HG02678 (cell line): ENCODE results near the gene FAM120AOS.
"Not testable (repeated sequence)": the region's sequence is repeated elsewhere in the genome, so short reads cannot be mapped to it uniquely, and the experiment has no call there.

ENCODE experiments used
- ATAC-seq: cut with Tn5 transposase; IDR thresholded peaks from one replicate; pipeline ENCODE4 v1.9.1; 2021; ENCODE audit warnings: mild to moderate bottlenecking, moderate library complexity; ENCODE audit not compliant: unreplicated experiment

FAM120AOS gene

GRCh38 chr9:93440896-93441580, 12.3 kb downstream of the FAM120AOS start:
- no peak for ATAC-seq

GRCh38 chr9:93439301-93439700, 14.1 kb downstream of the FAM120AOS start:
- ATAC-seq, result not testable (repeated sequence)

GRCh38 chr9:93437996-93438395, 15.4 kb downstream of the FAM120AOS start:
- ATAC-seq, result no peak

- no peak for ATAC-seq
Measured at GRCh38 chr9:93436655-93437407, 16.6 kb downstream of the FAM120AOS start.

- ATAC-seq, result no peak
Measured at GRCh38 chr9:93436218-93436617, 17.2 kb downstream of the FAM120AOS start.

GRCh38 chr9:93435386-93435785, 18.0 kb downstream of the FAM120AOS start:
- ATAC-seq, result no peak

- ATAC-seq, result no peak
Measured at GRCh38 chr9:93434056-93434455, 19.3 kb downstream of the FAM120AOS start.

GRCh38 chr9:93432964-93433363, 20.4 kb downstream of the FAM120AOS start:
- ATAC-seq, result no peak

GRCh38 chr9:93431539-93432105, 21.8 kb downstream of the FAM120AOS start:
- no peak for ATAC-seq

GRCh38 chr9:93427655-93428379, 25.6 kb downstream of the FAM120AOS start:
- no peak for ATAC-seq

GRCh38 chr9:93422977-93423616, 30.3 kb downstream of the FAM120AOS start:
- no peak for ATAC-seq

GRCh38 chr9:93419023-93419422, 34.4 kb downstream of the FAM120AOS start:
- no peak for ATAC-seq

GRCh38 chr9:93417538-93417937, 35.8 kb downstream of the FAM120AOS start:
- no peak for ATAC-seq

GRCh38 chr9:93416530-93417235, 36.7 kb downstream of the FAM120AOS start:
- no peak for ATAC-seq

- no peak for ATAC-seq
Measured at GRCh38 chr9:93415176-93415690, 38.1 kb downstream of the FAM120AOS start.

- ATAC-seq, result no peak
Measured at GRCh38 chr9:93413530-93413929, 39.9 kb downstream of the FAM120AOS start.

- no peak for ATAC-seq
Measured at GRCh38 chr9:93406371-93406770, 47.0 kb downstream of the FAM120AOS start.

- no peak for ATAC-seq
Measured at GRCh38 chr9:93398471-93398870, 54.9 kb downstream of the FAM120AOS start.

GRCh38 chr9:93397661-93398373, 55.6 kb downstream of the FAM120AOS start:
- ATAC-seq, result no peak
